NCI-H2107 (cell line): ENCODE results near the gene CYP27C1.

ENCODE experiments used
- DNase-seq: peaks from one replicate; lab custom pipeline; 2025; lab: John Stamatoyannopoulos, UW

The CYP27C1 gene

GRCh38 chr2:127150996-127151395 lies 69.1 kb downstream of the CYP27C1 start:
- no peak for DNase-seq

GRCh38 chr2:127149384-127149783 lies 70.7 kb downstream of the CYP27C1 start:
- no peak for DNase-seq

- DNase-seq: no peak
These were observed 73.1 kb downstream of the CYP27C1 start for GRCh38 chr2:127146820-127147502.

GRCh38 chr2:127146071-127146725 lies 73.9 kb downstream of the CYP27C1 start:
- no peak for DNase-seq

GRCh38 chr2:127145280-127145895 lies 74.7 kb downstream of the CYP27C1 start:
- DNase-seq: no peak

- no peak for DNase-seq
These were observed 76.0 kb downstream of the CYP27C1 start for GRCh38 chr2:127143841-127144782.

GRCh38 chr2:127142663-127143630 lies 77.2 kb downstream of the CYP27C1 start:
- DNase-seq: no peak

GRCh38 chr2:127140538-127140937 lies 79.6 kb downstream of the CYP27C1 start:
- no peak for DNase-seq

- DNase-seq: no peak
These were observed 80.3 kb downstream of the CYP27C1 start for GRCh38 chr2:127139766-127140165.

GRCh38 chr2:127138281-127138680 lies 81.8 kb downstream of the CYP27C1 start:
- DNase-seq: no peak

GRCh38 chr2:127137741-127138140 lies 82.4 kb downstream of the CYP27C1 start:
- no peak for DNase-seq

- no peak for DNase-seq
These were observed 82.9 kb downstream of the CYP27C1 start for GRCh38 chr2:127137225-127137624.

GRCh38 chr2:127134833-127135830 lies 85.0 kb downstream of the CYP27C1 start:
- DNase-seq: no peak

- no peak for DNase-seq
These were observed 85.9 kb downstream of the CYP27C1 start for GRCh38 chr2:127134235-127134634.
